K562 (cell line): ENCODE measurements around the gene PRR15L. TPM values are rescaled to one million over a fixed set of nuclear protein-coding genes. Genes with fewer than 3 reads are reported as not detected.

ENCODE experiments used
- BMI1 ChIP-seq: fragments of 150-350 bp; IDR thresholded peaks from 2 replicates; pipeline ENCODE4 v1.6.1; 2014; ENCODE audit warnings: low read length
- CREM ChIP-seq: IDR thresholded peaks from 2 replicates; pipeline ENCODE4 v1.6.1; 2014; ENCODE audit warnings: antibody characterized with exemption, low read depth
- FOXA3 ChIP-seq, 2 experiments: fragments of 450-650 bp in 1 of 2; sonication (generic) in 1 of 2; formaldehyde crosslinking; IDR thresholded peaks in 1 of 2; conservative IDR thresholded peaks in 1 of 2; 2 replicates each; pipeline versions ENCODE4 v1.4.0 to v1.8.0; 2020 to 2022; ENCODE audit warnings: mild to moderate bottlenecking in 2 of 2, missing genetic modification reagents in 1 of 2
- HMBOX1 ChIP-seq: sonication (generic); IDR thresholded peaks from 2 replicates; pipeline ENCODE4 v1.6.1; 2016
- MAFG ChIP-seq: fragments of 450-650 bp; conservative IDR thresholded peaks from 2 replicates; pipeline ENCODE4 v1.6.1; 2016; ENCODE audit warnings: missing genetic modification characterization, missing compliant biosample characterization
- MYC ChIP-seq, 2 experiments: fragments of 250-450 bp in 1 of 2; sonication (Bioruptor Pico) in 1 of 2; IDR thresholded peaks; 2 replicates each; pipeline versions ENCODE4 v1.5.1 to v1.6.1; 2012 to 2021; ENCODE audit warnings: low read depth in 2 of 2, borderline replicate concordance in 1 of 2, improper control_type of control experiment in 1 of 2, low read length in 1 of 2, mild to moderate bottlenecking in 1 of 2, moderate library complexity in 1 of 2
- PTRF ChIP-seq: fragments of 450-650 bp; IDR thresholded peaks from 2 replicates; pipeline ENCODE4 v1.6.1; 2016; ENCODE audit warnings: mild to moderate bottlenecking, missing genetic modification characterization, missing compliant biosample characterization
- SP1 ChIP-seq: sonication (generic); formaldehyde crosslinking; IDR thresholded peaks from 2 replicates; pipeline ENCODE4 v1.8.1; 2022; ENCODE audit warnings: mild to moderate bottlenecking, missing genetic modification reagents
- ZNF253 ChIP-seq: fragments of 250-450 bp; sonication (Bioruptor Pico); conservative IDR thresholded peaks from 2 replicates; pipeline ENCODE4 v1.6.1; 2021; ENCODE audit warnings: mild to moderate bottlenecking
- ZNF263 ChIP-seq: sonication (generic); formaldehyde crosslinking; IDR thresholded peaks from 2 replicates; pipeline ENCODE4 v1.8.0; 2022; ENCODE audit warnings: mild to moderate bottlenecking, missing genetic modification reagents, borderline replicate concordance
- ZNF584 ChIP-seq: fragments of 200-800 bp; sonication (Bioruptor generic); IDR thresholded peaks from 2 replicates; pipeline ENCODE4 v1.6.1; 2016; ENCODE audit warnings: low read depth, mild to moderate bottlenecking, missing genetic modification characterization, missing compliant biosample characterization
- ZNF586 ChIP-seq: fragments of 450-650 bp; formaldehyde crosslinking; conservative IDR thresholded peaks from 2 replicates; pipeline ENCODE4 v1.4.0; 2020; ENCODE audit warnings: mild to moderate bottlenecking, moderate library complexity
- ZNF589 ChIP-seq: fragments of 200-800 bp; sonication (Bioruptor generic); IDR thresholded peaks from 2 replicates; pipeline ENCODE4 v1.6.1; 2016; ENCODE audit warnings: low read depth, missing genetic modification characterization, missing compliant biosample characterization
- polyA plus RNA-seq, 8 experiments: library from polyadenylated mRNA; depleted of rRNA in 4 of 8; stranded (reverse) in 5 of 8; unstranded in 3 of 8; fragments of >200 nt; fragmentation: Nextera tagmentation in 2 of 8; fragmentation: Illumina TruSeq in 1 of 8; extraction: Ambion mirVana in 2 of 8; extraction: Trizol in 1 of 8; gene quantifications; 2 replicates each; pipeline versions ENCODE4 v1.2.1 to v1.2.3, GENCODE V29; 2011 to 2014; ENCODE audit warnings: inconsistent platforms in 1 of 8, missing spikeins in 1 of 8
- total RNA-seq, 7 experiments: library from RNA; depleted of rRNA in 6 of 7; stranded (reverse); fragments of >200 nt in 6 of 7; fragmentation: Illumina TruSeq in 2 of 7; extraction: Trizol in 2 of 7; gene quantifications; 2 replicates each; pipeline versions ENCODE4 v1.2.1 to v1.2.3, GENCODE V29; 2011 to 2021; ENCODE audit warnings: low replicate concordance in 1 of 7
- TF ChIP-seq, protein P1 (sequence below): fragments of 250-450 bp; sonication (Bioruptor Pico); IDR thresholded peaks from 2 replicates; pipeline ENCODE4 v1.4.0; 2020; ENCODE audit warnings: borderline replicate concordance
- TF ChIP-seq, protein P2 (sequence below): fragments of 450-650 bp; IDR thresholded peaks from 2 replicates; pipeline ENCODE4 v1.6.1; 2016; ENCODE audit warnings: mild to moderate bottlenecking

The PRR15L gene
- total and polyA plus RNA-seq, 9 of the 15 experiments (the other 6 are each of a cell fraction or from before 2014, with no cell fraction given) = 0.03 TPM; not detected in 8

DNA sequence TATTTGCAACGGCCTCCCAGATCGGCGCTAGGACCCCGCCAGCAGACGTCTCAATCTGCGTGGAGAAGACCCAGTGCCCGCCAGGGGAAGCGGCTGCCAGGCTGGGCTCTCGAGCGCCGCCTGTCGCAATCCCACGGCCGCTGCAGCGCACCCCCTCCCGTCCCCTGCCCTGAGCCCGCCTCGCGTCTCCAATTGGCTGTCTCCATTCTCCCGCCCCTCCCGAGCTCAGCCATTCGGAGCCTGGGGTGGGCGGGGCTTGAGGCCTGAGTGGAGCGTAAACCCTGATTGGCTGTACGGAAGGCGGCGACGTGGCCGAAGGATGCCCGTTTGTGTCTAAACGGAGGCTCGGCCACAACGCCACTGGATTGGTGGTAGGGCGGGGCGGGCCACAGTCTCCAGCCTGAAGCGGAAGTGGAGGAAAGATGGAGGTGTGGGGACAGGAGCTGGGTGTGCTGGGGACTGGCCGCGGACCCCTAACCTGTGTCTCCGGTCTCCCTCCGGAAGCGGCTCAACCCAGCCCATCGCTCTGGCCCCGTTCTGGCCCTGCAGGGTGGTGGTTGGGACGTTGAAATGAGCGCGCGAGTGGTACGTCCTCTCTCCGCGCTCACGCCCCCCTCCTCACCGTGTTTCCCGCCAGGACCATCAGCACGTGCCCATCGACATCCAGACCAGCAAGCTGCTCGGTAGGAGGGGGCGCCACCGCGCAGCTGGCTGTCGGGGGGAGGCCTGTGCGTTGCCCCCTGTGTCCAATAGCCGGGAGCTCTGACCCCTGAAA is 13.2 kb upstream of the PRR15L start, which contains the start of gene CDK5RAP3 (continued):
- no peak for TF ChIP-seq BMI1
- peak; percentile 53; the same call in 1 of the 2 replicates for TF ChIP-seq ZNF263 (CRISPR knock-in tag)
- peak; percentile 82 for TF ChIP-seq CREM
- no peak for TF ChIP-seq ZNF584 (CRISPR knock-in tag)
- TF ChIP-seq PTRF (tag) = no peak
- TF ChIP-seq ZNF589 (CRISPR knock-in tag) = 0 out of 2 replicates have a peak, but pooled peaks have one; percentile 42
- peak; percentile 89 for TF ChIP-seq MYC (IDR thresholded peaks at IDR 0.05; ENCODE audit: low read depth, low read length)
- peak; percentile 79 for TF ChIP-seq MYC (CRISPR knock-in tag; IDR thresholded peaks at IDR 0.05; ENCODE audit: borderline replicate concordance, low read depth)
- TF ChIP-seq ZNF586 (CRISPR knock-in tag) = no peak
- TF ChIP-seq MAFG (tag) = no peak
- TF ChIP-seq, protein P1, sequence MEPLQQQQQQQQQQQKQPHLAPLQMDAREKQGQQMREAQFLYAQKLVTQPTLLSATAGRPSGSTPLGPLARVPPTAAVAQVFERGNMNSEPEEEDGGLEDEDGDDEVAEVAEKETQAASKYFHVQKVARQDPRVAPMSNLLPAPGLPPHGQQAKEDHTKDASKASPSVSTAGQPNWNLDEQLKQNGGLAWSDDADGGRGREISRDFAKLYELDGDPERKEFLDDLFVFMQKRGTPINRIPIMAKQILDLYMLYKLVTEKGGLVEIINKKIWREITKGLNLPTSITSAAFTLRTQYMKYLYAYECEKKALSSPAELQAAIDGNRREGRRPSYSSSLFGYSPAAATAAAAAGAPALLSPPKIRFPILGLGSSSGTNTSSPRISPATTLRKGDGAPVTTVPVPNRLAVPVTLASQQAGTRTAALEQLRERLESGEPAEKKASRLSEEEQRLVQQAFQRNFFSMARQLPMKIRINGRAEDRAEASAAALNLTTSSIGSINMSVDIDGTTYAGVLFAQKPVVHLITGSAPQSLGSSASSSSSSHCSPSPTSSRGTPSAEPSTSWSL (CRISPR knock-in tag) = no peak
- TF ChIP-seq SP1 (CRISPR knock-in tag) = peak; percentile 99
- TF ChIP-seq, protein P2, sequence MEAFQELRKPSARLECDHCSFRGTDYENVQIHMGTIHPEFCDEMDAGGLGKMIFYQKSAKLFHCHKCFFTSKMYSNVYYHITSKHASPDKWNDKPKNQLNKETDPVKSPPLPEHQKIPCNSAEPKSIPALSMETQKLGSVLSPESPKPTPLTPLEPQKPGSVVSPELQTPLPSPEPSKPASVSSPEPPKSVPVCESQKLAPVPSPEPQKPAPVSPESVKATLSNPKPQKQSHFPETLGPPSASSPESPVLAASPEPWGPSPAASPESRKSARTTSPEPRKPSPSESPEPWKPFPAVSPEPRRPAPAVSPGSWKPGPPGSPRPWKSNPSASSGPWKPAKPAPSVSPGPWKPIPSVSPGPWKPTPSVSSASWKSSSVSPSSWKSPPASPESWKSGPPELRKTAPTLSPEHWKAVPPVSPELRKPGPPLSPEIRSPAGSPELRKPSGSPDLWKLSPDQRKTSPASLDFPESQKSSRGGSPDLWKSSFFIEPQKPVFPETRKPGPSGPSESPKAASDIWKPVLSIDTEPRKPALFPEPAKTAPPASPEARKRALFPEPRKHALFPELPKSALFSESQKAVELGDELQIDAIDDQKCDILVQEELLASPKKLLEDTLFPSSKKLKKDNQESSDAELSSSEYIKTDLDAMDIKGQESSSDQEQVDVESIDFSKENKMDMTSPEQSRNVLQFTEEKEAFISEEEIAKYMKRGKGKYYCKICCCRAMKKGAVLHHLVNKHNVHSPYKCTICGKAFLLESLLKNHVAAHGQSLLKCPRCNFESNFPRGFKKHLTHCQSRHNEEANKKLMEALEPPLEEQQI = no peak
- no peak for TF ChIP-seq ZNF253 (CRISPR knock-in tag)
- no peak for TF ChIP-seq HMBOX1
- TF ChIP-seq FOXA3 (CRISPR knock-in tag; conservative IDR thresholded peaks at IDR 0.05 in 1 of 2, IDR thresholded peaks at IDR 0.05 in 1 of 2) = peak in 1 of 2 experiments; percentile 69; a peak in 2 of 4 replicates
